A549 (cell line): ENCODE data around the gene OXTR. TPM values are rescaled to one million over a fixed set of nuclear protein-coding genes. Genes with fewer than 3 reads are reported as not detected.

Source experiments
- ATAC-seq, 2 experiments: fragments of 200-7000 bp in 1 of 2; fragments of >200 bp in 1 of 2; cut with Nextera tagmentation in 1 of 2; cut with Tn5 transposase in 1 of 2; 3 replicates each; pipeline versions ENCODE4 v1.8.0 to v1.9.1; 2018 to 2020; ENCODE audit warnings: mild to moderate bottlenecking in 1 of 2, moderate library complexity in 1 of 2
- CTCF ChIA-PET: fragments of 300-600 bp; sonication (Branson Sonifier 250); formaldehyde crosslinking; extraction: SDS; loops from one replicate; lab custom pipeline; 2021; ENCODE audit warnings: antibody characterized with exemption, inconsistent platforms; lab: Yijun Ruan, JAX
- POLR2A ChIA-PET: fragments of 350-600 bp; formaldehyde crosslinking; extraction: SDS; loops from one replicate; lab custom pipeline; 2021; ENCODE audit warnings: antibody characterized with exemption, inconsistent platforms; lab: Yijun Ruan, JAX
- DNase-seq, 2 experiments: peaks; one replicate each; pipeline versions ENCODE4 v3.0.0 to v3.0.0-alpha.2; 2011 to 2016; ENCODE audit warnings: low read depth in 1 of 2, low spot score in 1 of 2
- FAIRE-seq: peaks from 2 replicates; lab custom pipeline; 2011; peaks lifted over from hg19 to GRCh38; lab: Jason Lieb, UNC
- H3K27ac ChIP-seq, 2 experiments: fragments of >200 bp; sonication (Bioruptor Twin); formaldehyde crosslinking; 3 replicates each; pipeline ENCODE4 v1.5.1; 2016 to 2017
- H3K4me1 ChIP-seq: fragments of >200 bp; sonication (Bioruptor Twin); formaldehyde crosslinking; 3 replicates; pipeline ENCODE4 v1.6.1; 2016
- H3K4me2 ChIP-seq: fragments of >200 bp; sonication (Bioruptor Twin); formaldehyde crosslinking; 3 replicates; pipeline ENCODE4 v1.6.1; 2016
- H3K4me3 ChIP-seq: fragments of >200 bp; sonication (Bioruptor Twin); formaldehyde crosslinking; 3 replicates; pipeline ENCODE4 v1.5.1; 2016
- H3K9me3 ChIP-seq: fragments of >200 bp; sonication (Bioruptor Twin); formaldehyde crosslinking; 3 replicates; pipeline ENCODE4 v1.6.1; 2016
- ATOH8 ChIP-seq: fragments of 250-450 bp; sonication (Bioruptor Pico); IDR thresholded peaks from 2 replicates; pipeline ENCODE4 v1.5.0; 2020; ENCODE audit warnings: low read depth, mild to moderate bottlenecking, moderate library complexity
- BCL3 ChIP-seq: fragments of >200 bp; sonication (Bioruptor Twin); formaldehyde crosslinking; IDR thresholded peaks from 3 replicates; pipeline ENCODE4 v1.6.1; 2016
- EHF ChIP-seq: fragments of 250-450 bp; sonication (Bioruptor Pico); IDR thresholded peaks from 2 replicates; pipeline ENCODE4 v1.5.0; 2020; ENCODE audit warnings: mild to moderate bottlenecking
- ESRRA ChIP-seq: fragments of 150-350 bp; IDR thresholded peaks from 2 replicates; pipeline ENCODE4 v1.6.1; 2014; ENCODE audit warnings: mild to moderate bottlenecking, low read length, borderline replicate concordance
- FOSB ChIP-seq: fragments of 250-450 bp; sonication (Bioruptor Pico); IDR thresholded peaks from 2 replicates; pipeline ENCODE4 v1.5.0; 2020; ENCODE audit warnings: mild to moderate bottlenecking, moderate library complexity
- FOSL2 ChIP-seq, 2 experiments: fragments of 450-650 bp in 1 of 2; fragments of >200 bp in 1 of 2; sonication (Bioruptor Twin) in 1 of 2; formaldehyde crosslinking; IDR thresholded peaks; 2 replicates each; pipeline versions ENCODE4 v1.5.0 to v1.6.1; 2016 to 2020; ENCODE audit warnings: mild to moderate bottlenecking in 1 of 2, moderate library complexity in 1 of 2
- GATA3 ChIP-seq: IDR thresholded peaks from 2 replicates; pipeline ENCODE4 v1.6.1; 2012; ENCODE audit warnings: borderline replicate concordance
- HDAC2 ChIP-seq: fragments of 200-600 bp; sonication (generic); IDR thresholded peaks from 2 replicates; pipeline ENCODE4 v1.6.1; 2016
- HOXB5 ChIP-seq: fragments of 250-450 bp; sonication (Bioruptor Pico); IDR thresholded peaks from 2 replicates; pipeline ENCODE4 v1.5.0; 2020; ENCODE audit warnings: mild to moderate bottlenecking, moderate library complexity
- MAZ ChIP-seq: fragments of 150-350 bp; IDR thresholded peaks from 2 replicates; pipeline ENCODE4 v1.6.1; 2014; ENCODE audit warnings: antibody characterized with exemption, low read depth, low read length, borderline replicate concordance
- MYC ChIP-seq: IDR thresholded peaks from 2 replicates; pipeline ENCODE4 v1.6.1; 2012; ENCODE audit warnings: mild to moderate bottlenecking, inconsistent platforms, low read length, improper control_type of control experiment, borderline replicate concordance
- NPAS2 ChIP-seq: fragments of 250-450 bp; sonication (Bioruptor Pico); IDR thresholded peaks from 2 replicates; pipeline ENCODE4 v1.8.0; 2022; ENCODE audit warnings: mild to moderate bottlenecking, moderate library complexity, borderline replicate concordance
- NR3C1 ChIP-seq: fragments of >200 bp; sonication (Bioruptor Twin); formaldehyde crosslinking; IDR thresholded peaks from 3 replicates; pipeline ENCODE4 v1.6.1; 2017
- POLR2A ChIP-seq: IDR thresholded peaks from 2 replicates; pipeline ENCODE4 v1.6.1; 2012; ENCODE audit warnings: mild to moderate bottlenecking, low read length
- POLR2AphosphoS2 ChIP-seq: conservative IDR thresholded peaks from 2 replicates; pipeline ENCODE4 v1.6.1; 2012; ENCODE audit warnings: low read length, improper control_type of control experiment, inconsistent platforms
- RFX5 ChIP-seq: fragments of 450-650 bp; IDR thresholded peaks from 2 replicates; pipeline ENCODE4 v1.7.1; 2014; ENCODE audit warnings: antibody characterized with exemption, mild to moderate bottlenecking, moderate library complexity
- TFCP2L1 ChIP-seq: fragments of 250-450 bp; sonication (Bioruptor Pico); IDR thresholded peaks from 2 replicates; pipeline ENCODE4 v1.5.0; 2021; ENCODE audit warnings: mild to moderate bottlenecking
- TP53 ChIP-seq: fragments of 250-450 bp; sonication (Bioruptor Pico); IDR thresholded peaks from 2 replicates; pipeline ENCODE4 v1.5.0; 2021; ENCODE audit warnings: mild to moderate bottlenecking, moderate library complexity
- ZC3H11A ChIP-seq: fragments of 450-650 bp; IDR thresholded peaks from 2 replicates; pipeline ENCODE4 v1.6.1; 2014; ENCODE audit warnings: antibody characterized with exemption, mild to moderate bottlenecking
- ZFP36 ChIP-seq: fragments of 450-650 bp; IDR thresholded peaks from 2 replicates; pipeline ENCODE4 v1.6.1; 2014; ENCODE audit warnings: borderline replicate concordance; ENCODE audit not compliant: partially characterized antibody
- ZNF302 ChIP-seq: fragments of 250-450 bp; sonication (Bioruptor Pico); IDR thresholded peaks from 2 replicates; pipeline ENCODE4 v1.9.0; 2021; ENCODE audit warnings: inconsistent platforms, mild to moderate bottlenecking, moderate library complexity
- ZSCAN20 ChIP-seq: fragments of 250-450 bp; sonication (Bioruptor Pico); IDR thresholded peaks from 2 replicates; pipeline ENCODE4 v1.8.0; 2022; ENCODE audit warnings: mild to moderate bottlenecking, moderate library complexity
- WGBS: methylation state at CpG from one replicate; pipeline ENCODE4 v1.1.6; 2017; ENCODE audit errors: missing lambda C conversion rate; 5-methylcytosine and 5-hydroxymethylcytosine counted together
- polyA plus RNA-seq, 4 experiments: library from polyadenylated mRNA; depleted of rRNA in 3 of 4; stranded (reverse); fragments of >200 nt; fragmentation: RNase III in 1 of 4; extraction: RNeasy Plus Mini Kit Qiagen cat#74134 plus additional on column Dnase treatment in 1 of 4; gene quantifications; 2 replicates in 3 of 4; 3 replicates in 1 of 4; pipeline ENCODE4 v1.2.3, GENCODE V29; 2011 to 2017
- TF ChIP-seq, protein P1 (sequence below): fragments of 200-600 bp; sonication (generic); IDR thresholded peaks from 2 replicates; pipeline ENCODE4 v1.6.1; 2016; ENCODE audit warnings: antibody characterized with exemption, mild to moderate bottlenecking, moderate library complexity

Gene OXTR
- polyA plus RNA-seq, 2 of the 4 experiments (the other 2 are of a cell fraction) = 2.1 to 2.4 TPM

GRCh38 chr3:8734137-8734878, 35.1 kb downstream of the OXTR start (continued):
- TF ChIP-seq, protein P1, sequence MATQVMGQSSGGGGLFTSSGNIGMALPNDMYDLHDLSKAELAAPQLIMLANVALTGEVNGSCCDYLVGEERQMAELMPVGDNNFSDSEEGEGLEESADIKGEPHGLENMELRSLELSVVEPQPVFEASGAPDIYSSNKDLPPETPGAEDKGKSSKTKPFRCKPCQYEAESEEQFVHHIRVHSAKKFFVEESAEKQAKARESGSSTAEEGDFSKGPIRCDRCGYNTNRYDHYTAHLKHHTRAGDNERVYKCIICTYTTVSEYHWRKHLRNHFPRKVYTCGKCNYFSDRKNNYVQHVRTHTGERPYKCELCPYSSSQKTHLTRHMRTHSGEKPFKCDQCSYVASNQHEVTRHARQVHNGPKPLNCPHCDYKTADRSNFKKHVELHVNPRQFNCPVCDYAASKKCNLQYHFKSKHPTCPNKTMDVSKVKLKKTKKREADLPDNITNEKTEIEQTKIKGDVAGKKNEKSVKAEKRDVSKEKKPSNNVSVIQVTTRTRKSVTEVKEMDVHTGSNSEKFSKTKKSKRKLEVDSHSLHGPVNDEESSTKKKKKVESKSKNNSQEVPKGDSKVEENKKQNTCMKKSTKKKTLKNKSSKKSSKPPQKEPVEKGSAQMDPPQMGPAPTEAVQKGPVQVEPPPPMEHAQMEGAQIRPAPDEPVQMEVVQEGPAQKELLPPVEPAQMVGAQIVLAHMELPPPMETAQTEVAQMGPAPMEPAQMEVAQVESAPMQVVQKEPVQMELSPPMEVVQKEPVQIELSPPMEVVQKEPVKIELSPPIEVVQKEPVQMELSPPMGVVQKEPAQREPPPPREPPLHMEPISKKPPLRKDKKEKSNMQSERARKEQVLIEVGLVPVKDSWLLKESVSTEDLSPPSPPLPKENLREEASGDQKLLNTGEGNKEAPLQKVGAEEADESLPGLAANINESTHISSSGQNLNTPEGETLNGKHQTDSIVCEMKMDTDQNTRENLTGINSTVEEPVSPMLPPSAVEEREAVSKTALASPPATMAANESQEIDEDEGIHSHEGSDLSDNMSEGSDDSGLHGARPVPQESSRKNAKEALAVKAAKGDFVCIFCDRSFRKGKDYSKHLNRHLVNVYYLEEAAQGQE = no peak
- TF ChIP-seq ZC3H11A = no peak
- TF ChIP-seq POLR2A = no peak
- TF ChIP-seq NR3C1 = no peak
- TF ChIP-seq MAZ = no peak
- no peak for TF ChIP-seq NPAS2
- no peak for TF ChIP-seq EHF (CRISPR knock-in tag)
- no peak for TF ChIP-seq ESRRA

DNA sequence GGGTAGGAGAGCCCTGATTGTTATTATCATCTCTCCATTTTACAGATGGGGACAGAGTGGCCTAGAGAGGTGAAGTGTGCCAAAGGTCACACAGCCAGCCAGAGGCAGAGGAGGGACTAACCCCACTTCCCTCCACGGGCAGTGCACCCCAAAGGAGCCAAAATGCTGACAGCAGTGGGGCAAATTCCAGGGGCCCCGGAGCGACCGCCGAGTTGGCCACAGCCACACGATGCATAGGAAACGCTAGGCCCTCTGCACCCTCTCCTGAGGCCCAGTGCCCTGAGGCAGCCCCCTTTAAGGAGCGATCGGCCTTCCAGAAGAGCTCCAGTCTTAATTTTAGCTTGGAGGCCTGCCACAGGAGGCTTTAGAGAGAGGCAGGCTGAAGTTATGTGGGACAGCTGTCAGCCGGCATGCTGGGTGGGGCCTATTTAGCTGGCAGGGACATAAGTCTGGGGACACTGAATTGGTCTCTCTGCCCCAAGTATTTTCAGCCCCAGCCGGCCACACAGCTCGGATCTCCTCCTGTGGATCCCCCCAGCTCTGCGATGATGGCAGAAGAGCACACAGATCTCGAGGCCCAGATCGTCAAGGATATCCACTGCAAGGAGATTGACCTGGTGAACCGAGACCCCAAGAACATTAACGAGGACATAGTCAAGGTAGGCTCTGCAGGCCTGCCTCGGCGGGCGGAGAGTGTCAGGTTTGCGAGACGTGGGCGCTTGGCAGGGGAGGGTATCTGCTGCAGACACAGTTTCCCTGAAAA, 35.9 kb downstream of the OXTR start, which contains the start of gene CAV3:
Gene CAV3, plus strand, starts transcription at position 471 of the 763 bp plus-strand sequence. Its CDS starts 75 bp downstream, at position 546.
- H3K4me2 ChIP-seq = no peak within 1 kb of the TSS
- no peak for TF ChIP-seq GATA3
- no peak for TF ChIP-seq ZSCAN20 (CRISPR knock-in tag)
- no peak for TF ChIP-seq RFX5
- TF ChIP-seq FOSB (CRISPR knock-in tag) = no peak
- TF ChIP-seq NR3C1 = no peak
- TF ChIP-seq TFCP2L1 (CRISPR knock-in tag) = no peak
- TF ChIP-seq NPAS2 = no peak
- no peak for TF ChIP-seq ATOH8 (CRISPR knock-in tag)
- no peak for TF ChIP-seq HOXB5
- no peak for TF ChIP-seq ZNF302 (CRISPR knock-in tag)
- 83% methylated on average over 15 of the region's 23 CpGs for WGBS
- H3K4me3 ChIP-seq = no peak within 1 kb of the TSS
- no peaks in the 10 kb centered on the region for H3K4me1 ChIP-seq
- ATAC-seq (no peak), FAIRE-seq (no peak), DNase-seq (no peak)
- no peaks in the 10 kb centered on the region for H3K9me3 ChIP-seq
- ChIA-PET POLR2A (no interaction called here), CTCF (interaction anchor here (1.5 to 3.6 kb wide), 3 partner anchors 8 to 36 kb away, joined by 4 to 13 read pairs (median 6); partner anchors contain the start of gene OXTR)
- peak within 1 kb of the TSS in 1 of 2 experiments; percentile 41; a peak in 1 of 6 replicates for H3K27ac ChIP-seq

- POLR2A ChIA-PET = interaction anchor here (1.4 kb wide), 1 partner anchor 9 kb away, joined by 3 read pairs; no protein-coding TSS in a partner anchor
These were observed 37.0 kb downstream of the OXTR start for GRCh38 chr3:8732413-8732812.

More at GRCh38 chr3:8732413-8732812, 37.0 kb downstream of the OXTR start:
- Histone ChIP-seq H3K4me3 (no peak overlapping the region), H3K4me2 (no peak overlapping the region), H3K9me3 (no peaks in the 10 kb centered on the region), H3K27ac (no peak overlapping the region), H3K4me1 (no peaks in the 10 kb centered on the region)
- ATAC-seq (no peak), DNase-seq (no peak), FAIRE-seq (no peak)
- CTCF ChIA-PET = interaction anchor here (1.3 to 1.6 kb wide), 5 partner anchors 8 to 43 kb away, joined by 3 to 6 read pairs (median 5); partner anchors contain the start of gene OXTR
- 82% methylated on average over 4 of the region's 4 CpGs for WGBS
- TF ChIP-seq BCL3 (no peak), FOSL2 (IDR thresholded peaks at IDR 0.05) (no peak), FOSL2 (CRISPR knock-in tag; IDR thresholded peaks at IDR 0.05) (no peak), TP53 (CRISPR knock-in tag) (no peak), HDAC2 (no peak), ZFP36 (no peak), POLR2AphosphoS2 (no peak), MYC (no peak)
- TF ChIP-seq, protein P1 = no peak
